ENCODE results near the gene MORN1. TPM values are rescaled to one million over a fixed set of nuclear protein-coding genes. Genes with fewer than 3 reads are reported as not detected.

Gene MORN1
- total and polyA plus RNA-seq, 9 of the 15 experiments (the other 6 are each of a cell fraction or from before 2014, with no cell fraction given) = 0.24 to 9.3 (median 4.2) TPM

DNA sequence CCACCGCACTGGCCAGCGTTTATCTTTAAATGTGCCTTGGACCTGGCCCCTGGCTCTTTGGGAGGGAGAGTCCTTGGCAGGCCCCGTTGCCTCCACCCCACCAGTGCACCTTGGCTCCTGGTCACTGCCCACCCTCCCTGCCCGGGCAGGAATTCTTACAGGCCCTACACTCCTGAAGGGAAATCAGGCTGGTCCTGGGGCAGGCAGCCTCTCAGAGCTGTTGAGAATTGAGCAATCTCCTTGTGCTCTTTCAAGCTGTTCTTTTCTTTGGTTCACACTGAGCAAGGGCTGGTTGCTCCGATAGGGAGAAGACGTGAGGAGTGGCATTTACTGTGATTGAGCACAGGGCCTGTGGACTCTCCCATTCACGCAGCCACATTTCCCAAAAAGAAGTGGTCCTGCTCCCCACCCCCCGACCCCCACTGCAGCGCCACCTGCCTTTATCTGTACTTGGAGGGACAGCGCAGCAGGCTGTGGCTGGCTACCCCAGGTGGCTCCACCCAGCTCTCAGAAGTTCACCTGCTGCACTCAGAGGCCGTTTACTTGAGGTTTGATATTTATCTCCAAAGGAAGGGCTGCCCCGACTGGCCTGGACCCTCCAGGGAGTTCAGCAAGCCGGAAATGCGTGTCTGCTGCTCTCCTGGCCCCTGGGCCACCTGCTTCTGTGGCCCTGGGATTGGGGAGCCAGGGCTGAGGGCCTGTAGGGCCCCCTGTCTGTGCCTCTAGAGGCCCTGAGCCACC, 115.4 kb downstream of the MORN1 start:
- ATAC-seq = peak; percentile 58
- peaks cover 12% of the 10 kb centered on the region for H3K9me1 ChIP-seq (ENCODE audit: control insufficient read depth, insufficient read depth, low read length)
- no peak overlapping the region for H3K4me3 ChIP-seq
- peaks cover 2% of the 10 kb centered on the region for H3K9me3 ChIP-seq (replicated peaks; ENCODE audit: control insufficient read depth, insufficient read depth, low read depth, low read length)
- CTCF ChIA-PET (ENCODE audit: low intra/inter-chr PET ratio) = no interaction called here
- FAIRE-seq = peak; percentile 37
- in situ Hi-C loops (cut with MboI) (no loop called here), intact Hi-C loops (cut with micrococcal nuclease) (no loop called here)
- no peak overlapping the region for H3K4me2 ChIP-seq (ENCODE audit: insufficient read depth, low read length)
- WGBS (ENCODE audit: insufficient coverage, low coverage, missing lambda C conversion rate) = 39% methylated on average over 13 of the region's 14 CpGs
- no peaks in the 10 kb centered on the region for H3K27me3 ChIP-seq (ENCODE audit: control insufficient read depth in 2 of 2, insufficient read depth in 2 of 2, low read length in 2 of 2)
- peaks cover 36% of the 10 kb centered on the region; the same call in 1 of the 2 replicates for H4K20me1 ChIP-seq (replicated peaks; ENCODE audit: control insufficient read depth, insufficient read depth, low read length)
- POLR2A ChIA-PET = interaction anchor here (0.6 to 1.8 kb wide), 5 partner anchors 20 to 1564 kb away, joined by 3 to 6 read pairs (median 3); no protein-coding TSS in a partner anchor
- BruUV-seq (replicated peaks) = no TSS peak
- no peak overlapping the region for H2AFZ ChIP-seq (ENCODE audit: low read depth, low read length)
- H3K36me3 ChIP-seq (ENCODE audit: control insufficient read depth, insufficient read depth, low read length) = peaks cover 17% of the 10 kb centered on the region; the same call in 2 of the 3 replicates
- peak in 3 of 4 experiments; percentile 32 to 51 (median 33) for DNase-seq (ENCODE audit: extremely low read depth in 1 of 4, low spot score in 3 of 4)
- H3K79me2 ChIP-seq (ENCODE audit: control insufficient read depth, insufficient read depth, low read length) = peaks cover 88% of the 10 kb centered on the region
- peak overlapping the region in 1 of 2 experiments; percentile 79; a peak in 2 of 4 replicates for H3K9ac ChIP-seq (ENCODE audit: insufficient read depth in 1 of 2, low read depth in 2 of 2, low read length in 2 of 2)
- H3K4me1 ChIP-seq (replicated peaks in 1 of 2; ENCODE audit: control insufficient read depth in 2 of 2, insufficient read depth in 2 of 2, low read length in 2 of 2) = peaks cover 27 to 74% of the 10 kb centered on the region in 2 experiments
- peak overlapping the region; percentile 27; the same call in 1 of the 3 replicates for H3K27ac ChIP-seq (ENCODE audit: extremely low read depth, low read depth, low read length)
- 0 out of 4 replicates have a peak, but pooled peaks of 1 of the 2 experiments have one; percentile 37 for TF ChIP-seq FOXA3 (CRISPR knock-in tag; conservative IDR thresholded peaks at IDR 0.05 in 1 of 2, IDR thresholded peaks at IDR 0.05 in 1 of 2)
- no peak for TF ChIP-seq NFRKB (IDR thresholded peaks at IDR 0.05; ENCODE audit: low read depth)
- no peak for TF ChIP-seq SFPQ (IDR thresholded peaks at IDR 0.05; ENCODE audit: low read depth, low read length)
- no peak for TF ChIP-seq NCOA6 (IDR thresholded peaks at IDR 0.05)
- TF ChIP-seq SMAD2 (IDR thresholded peaks at IDR 0.05; ENCODE audit: low read depth, low read length) = no peak
- TF ChIP-seq CHD7 (IDR thresholded peaks at IDR 0.05; ENCODE audit: low read depth, low read length) = no peak
- TF ChIP-seq RBM39 (optimal IDR thresholded peaks at IDR 0.05; ENCODE audit: low read depth, low read length) = no peak
- no peak for TF ChIP-seq RNF2 (IDR thresholded peaks at IDR 0.05)

Measured in K562 (cell line).